K562 (cell line): ENCODE data around the gene POU2AF1. TPM values are rescaled to one million over a fixed set of nuclear protein-coding genes. Genes with fewer than 3 reads are reported as not detected.

ENCODE experiments used
- ATAC-seq: fragments of 200-7000 bp; cut with Tn5 transposase; 3 replicates; pipeline ENCODE4 v1.9.1; 2020; ENCODE audit warnings: moderate library complexity
- BruUV-seq: library from RNA; stranded (reverse); fragments of 400-500 nt; replicated peaks from 2 replicates; lab custom pipeline; 2021; lab: Mats Ljungman, UMichigan
- CTCF ChIA-PET: fragments of 300-600 bp; formaldehyde crosslinking; extraction: SDS; loops from one replicate; lab custom pipeline; 2021; ENCODE audit warnings: low intra/inter-chr PET ratio; lab: Yijun Ruan, JAX
- POLR2A ChIA-PET: fragments of 300-600, 350-650 bp; sonication (Branson Sonifier 250); formaldehyde crosslinking; extraction: SDS; loops from one replicate; lab custom pipeline; 2021; ENCODE audit warnings: antibody characterized with exemption, inconsistent platforms; lab: Yijun Ruan, JAX
- DNase-seq, 4 experiments: peaks; one replicate each; pipeline versions ENCODE4 v3.0.0 to v3.0.0-alpha.2; 2011 to 2018; ENCODE audit warnings: low spot score in 3 of 4, mixed read lengths in 3 of 4; ENCODE audit errors: extremely low read depth in 1 of 4
- FAIRE-seq: peaks from 2 replicates; lab custom pipeline; 2011; peaks lifted over from hg19 to GRCh38; lab: Jason Lieb, UNC
- H2AFZ ChIP-seq: 2 replicates; pipeline ENCODE4 v1.6.0; 2011; ENCODE audit warnings: low read depth, low read length, control low read depth, inconsistent platforms
- H3K27ac ChIP-seq: fragments of 200-600 bp; 3 replicates; pipeline ENCODE4 v1.8.0; 2011; ENCODE audit warnings: low read depth, mild to moderate bottlenecking, control low read depth, inconsistent platforms, low read length, moderate library complexity, mixed read lengths; ENCODE audit errors: extremely low read depth
- H3K27me3 ChIP-seq, 2 experiments: fragments of 300-600 bp in 1 of 2; 2 replicates in 1 of 2; 3 replicates in 1 of 2; pipeline versions ENCODE4 v1.6.0 to v1.8.0; 2011; ENCODE audit warnings: inconsistent platforms in 2 of 2, low read length in 2 of 2, mild to moderate bottlenecking in 1 of 2, mixed read lengths in 1 of 2, moderate library complexity in 1 of 2; ENCODE audit not compliant: control insufficient read depth in 2 of 2, insufficient read depth in 2 of 2
- H3K36me3 ChIP-seq: fragments of 300-600 bp; 3 replicates; pipeline ENCODE4 v1.8.0; 2011; ENCODE audit warnings: mild to moderate bottlenecking, low read length, inconsistent platforms; ENCODE audit not compliant: control insufficient read depth, insufficient read depth
- H3K4me1 ChIP-seq, 2 experiments: fragments of 200-600 bp in 1 of 2; replicated peaks in 1 of 2; 2 replicates in 1 of 2; 3 replicates in 1 of 2; pipeline versions ENCODE4 v1.5.1 to v1.8.0; 2011; ENCODE audit warnings: inconsistent platforms in 2 of 2, low read length in 2 of 2, mild to moderate bottlenecking in 1 of 2, mixed read lengths in 1 of 2, moderate library complexity in 1 of 2; ENCODE audit not compliant: control insufficient read depth in 2 of 2, insufficient read depth in 2 of 2
- H3K4me2 ChIP-seq: 2 replicates; pipeline ENCODE4 v1.6.1; 2011; ENCODE audit warnings: low read length, control low read depth, inconsistent platforms, mixed read lengths; ENCODE audit not compliant: insufficient read depth
- H3K4me3 ChIP-seq: fragments of 200-600 bp; sonication (generic), shearing (Covaris generic); 2 replicates; pipeline ENCODE4 v1.5.1; 2016; ENCODE audit warnings: control low read depth, inconsistent platforms
- H3K79me2 ChIP-seq: fragments of 200-600 bp; 3 replicates; pipeline ENCODE4 v1.8.0; 2011; ENCODE audit warnings: low read length, inconsistent platforms; ENCODE audit not compliant: control insufficient read depth, insufficient read depth
- H3K9ac ChIP-seq, 2 experiments: 2 replicates each; pipeline versions ENCODE4 v1.6.0 to v1.6.1; 2011; ENCODE audit warnings: low read depth in 2 of 2, low read length in 2 of 2, control low read depth in 1 of 2, inconsistent platforms in 1 of 2, mild to moderate bottlenecking in 1 of 2, mixed read lengths in 1 of 2; ENCODE audit not compliant: insufficient read depth in 1 of 2
- H3K9me1 ChIP-seq: one replicate; pipeline ENCODE4 v1.6.0; 2011; ENCODE audit warnings: inconsistent platforms, mild to moderate bottlenecking, low read length, moderate library complexity; ENCODE audit not compliant: control insufficient read depth, insufficient read depth
- H3K9me3 ChIP-seq: replicated peaks from 2 replicates; pipeline ENCODE4 v1.5.1; 2011; ENCODE audit warnings: low read depth, low read length, inconsistent platforms; ENCODE audit not compliant: control insufficient read depth, insufficient read depth
- H4K20me1 ChIP-seq: replicated peaks from 2 replicates; pipeline ENCODE4 v1.6.1; 2011; ENCODE audit warnings: low read length, inconsistent platforms, mixed read lengths; ENCODE audit not compliant: control insufficient read depth, insufficient read depth
- HIVEP1 ChIP-seq: fragments of 250-450 bp; sonication (Bioruptor Pico); IDR thresholded peaks from 2 replicates; pipeline ENCODE4 v1.4.0; 2020; ENCODE audit warnings: mild to moderate bottlenecking
- HNRNPLL ChIP-seq: fragments of 200-400 bp; formaldehyde crosslinking; IDR thresholded peaks from 2 replicates; pipeline ENCODE4 v1.6.1; 2017; ENCODE audit warnings: low read length, low read depth, mild to moderate bottlenecking; ENCODE audit not compliant: poor library complexity, severe bottlenecking
- KDM4B ChIP-seq, 2 experiments: fragments of 450-650 bp in 1 of 2; sonication (generic) in 1 of 2; IDR thresholded peaks; 2 replicates each; pipeline ENCODE4 v1.6.1; 2016 to 2017; ENCODE audit warnings: borderline replicate concordance in 2 of 2, antibody characterized with exemption in 1 of 2, low read depth in 1 of 2, mild to moderate bottlenecking in 1 of 2
- MTA3 ChIP-seq: fragments of 450-650 bp; formaldehyde crosslinking; IDR thresholded peaks from 2 replicates; pipeline ENCODE4 v1.6.1; 2017; ENCODE audit warnings: mild to moderate bottlenecking, borderline replicate concordance
- MYBL2 ChIP-seq, 2 experiments: fragments of 450-650 bp in 1 of 2; sonication (generic) in 1 of 2; formaldehyde crosslinking in 1 of 2; IDR thresholded peaks; 2 replicates each; pipeline versions ENCODE4 v1.6.1 to v1.8.1; 2017 to 2022; ENCODE audit warnings: borderline replicate concordance in 1 of 2, inconsistent platforms in 1 of 2, low read depth in 1 of 2, mild to moderate bottlenecking in 1 of 2, missing genetic modification reagents in 1 of 2, moderate library complexity in 1 of 2
- WGBS: fragments of 100-300 bp; shearing (Covaris generic); methylation state at CpG from one replicate; pipeline ENCODE4 v1.1.6; 2016; ENCODE audit warnings: low coverage, mixed read lengths; ENCODE audit not compliant: insufficient coverage; ENCODE audit errors: missing lambda C conversion rate; 5-methylcytosine and 5-hydroxymethylcytosine counted together
- in situ Hi-C: fragments of 300-500 bp; cut with MboI; formaldehyde crosslinking; loops from 4 replicates; pipeline ENCODE4 v1.15.0; 2018; ENCODE audit warnings: inconsistent platforms, mixed read lengths
- intact Hi-C: fragments of 100-400 bp; cut with micrococcal nuclease; formaldehyde crosslinking; loops from 2 replicates; pipeline ENCODE4 v1.14.2; 2022
- polyA plus RNA-seq, 8 experiments: library from polyadenylated mRNA; depleted of rRNA in 4 of 8; stranded (reverse) in 5 of 8; unstranded in 3 of 8; fragments of >200 nt; fragmentation: Nextera tagmentation in 2 of 8; fragmentation: Illumina TruSeq in 1 of 8; extraction: Ambion mirVana in 2 of 8; extraction: Trizol in 1 of 8; gene quantifications; 2 replicates each; pipeline versions ENCODE4 v1.2.1 to v1.2.3, GENCODE V29; 2011 to 2014; ENCODE audit warnings: inconsistent platforms in 1 of 8, missing spikeins in 1 of 8
- total RNA-seq, 7 experiments: library from RNA; depleted of rRNA in 6 of 7; stranded (reverse); fragments of >200 nt in 6 of 7; fragmentation: Illumina TruSeq in 2 of 7; extraction: Trizol in 2 of 7; gene quantifications; 2 replicates each; pipeline versions ENCODE4 v1.2.1 to v1.2.3, GENCODE V29; 2011 to 2021; ENCODE audit warnings: low replicate concordance in 1 of 7
- TF ChIP-seq, protein P1 (sequence below): fragments of 250-450 bp; sonication (Bioruptor Pico); IDR thresholded peaks from 2 replicates; pipeline ENCODE4 v1.8.0; 2021; ENCODE audit warnings: moderate library complexity, mild to moderate bottlenecking, inconsistent platforms

The POU2AF1 gene
- total and polyA plus RNA-seq, 9 of the 15 experiments (the other 6 are each of a cell fraction or from before 2014, with no cell fraction given): 0.09 TPM; not detected in 8

GRCh38 chr11:111349191-111349695, 29.8 kb downstream of the POU2AF1 start:
- H3K27ac ChIP-seq: no peak overlapping the region
- no peak overlapping the region for H2AFZ ChIP-seq
- no peaks in the 10 kb centered on the region for H3K4me1 ChIP-seq
- DNase-seq (no peak), FAIRE-seq (no peak)
- no peaks in the 10 kb centered on the region for H3K9me3 ChIP-seq
- 0% methylated on average over 2 of the region's 2 CpGs for WGBS
- intact Hi-C loops: no loop called here
- ChIA-PET CTCF (no interaction called here), POLR2A (no interaction called here)
- H3K9me1 ChIP-seq: no peaks in the 10 kb centered on the region
- no peak overlapping the region for H3K4me3 ChIP-seq
- BruUV-seq: no TSS peak
- no peaks in the 10 kb centered on the region for H3K79me2 ChIP-seq
- H3K4me2 ChIP-seq: no peak overlapping the region
- TF ChIP-seq HIVEP1: no peak
- no peak for TF ChIP-seq MYBL2 (IDR thresholded peaks at IDR 0.05; ENCODE audit: low read depth)
- no peak for TF ChIP-seq MYBL2 (CRISPR knock-in tag; IDR thresholded peaks at IDR 0.05; ENCODE audit: borderline replicate concordance)
- TF ChIP-seq, all 486 proteins: peak for 0
- Histone ChIP-seq H3K36me3 (no peaks in the 10 kb centered on the region), H3K27me3 (no peaks in the 10 kb centered on the region), H4K20me1 (no peaks in the 10 kb centered on the region), H3K9ac (no peak overlapping the region)
- no peak for ATAC-seq
- in situ Hi-C loops: no loop called here

- FAIRE-seq: no peak
- 0% methylated on average over 3 of the region's 3 CpGs for WGBS
- no peaks in the 10 kb centered on the region for H3K36me3 ChIP-seq
- H3K4me3 ChIP-seq: no peak overlapping the region
- H3K9me1 ChIP-seq: no peaks in the 10 kb centered on the region
- H4K20me1 ChIP-seq: no peaks in the 10 kb centered on the region
- H3K9ac ChIP-seq: no peak overlapping the region
- DNase-seq: no peak
- no peaks in the 10 kb centered on the region for H3K4me1 ChIP-seq
- H3K27me3 ChIP-seq: no peaks in the 10 kb centered on the region
- ATAC-seq: no peak
- ChIA-PET POLR2A (no interaction called here), CTCF (no interaction called here)
- no peak overlapping the region for H3K4me2 ChIP-seq
- no TSS peak for BruUV-seq
- TF ChIP-seq HNRNPLL (no peak), MTA3 (no peak), KDM4B (IDR thresholded peaks at IDR 0.05; ENCODE audit: borderline replicate concordance in 2 of 2, low read depth in 1 of 2) (no peak)
- TF ChIP-seq, protein P1, sequence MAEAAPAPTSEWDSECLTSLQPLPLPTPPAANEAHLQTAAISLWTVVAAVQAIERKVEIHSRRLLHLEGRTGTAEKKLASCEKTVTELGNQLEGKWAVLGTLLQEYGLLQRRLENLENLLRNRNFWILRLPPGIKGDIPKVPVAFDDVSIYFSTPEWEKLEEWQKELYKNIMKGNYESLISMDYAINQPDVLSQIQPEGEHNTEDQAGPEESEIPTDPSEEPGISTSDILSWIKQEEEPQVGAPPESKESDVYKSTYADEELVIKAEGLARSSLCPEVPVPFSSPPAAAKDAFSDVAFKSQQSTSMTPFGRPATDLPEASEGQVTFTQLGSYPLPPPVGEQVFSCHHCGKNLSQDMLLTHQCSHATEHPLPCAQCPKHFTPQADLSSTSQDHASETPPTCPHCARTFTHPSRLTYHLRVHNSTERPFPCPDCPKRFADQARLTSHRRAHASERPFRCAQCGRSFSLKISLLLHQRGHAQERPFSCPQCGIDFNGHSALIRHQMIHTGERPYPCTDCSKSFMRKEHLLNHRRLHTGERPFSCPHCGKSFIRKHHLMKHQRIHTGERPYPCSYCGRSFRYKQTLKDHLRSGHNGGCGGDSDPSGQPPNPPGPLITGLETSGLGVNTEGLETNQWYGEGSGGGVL (CRISPR knock-in tag): no peak
- no peaks in the 10 kb centered on the region for H3K79me2 ChIP-seq
- no peaks in the 10 kb centered on the region for H3K9me3 ChIP-seq
- in situ Hi-C loops: no loop called here
- H2AFZ ChIP-seq: no peak overlapping the region
- no peak overlapping the region for H3K27ac ChIP-seq
- intact Hi-C loops: no loop called here
Measured at GRCh38 chr11:111348147-111348546, 30.9 kb downstream of the POU2AF1 start.
